Measurements from ENCODE around the gene POU3F3.

- TF ChIP-seq CTCF (IDR thresholded peaks at IDR 0.05) (no peak), POLR2AphosphoS5 (IDR thresholded peaks at IDR 0.05; ENCODE audit: low read depth, low read length) (no peak), REST (IDR thresholded peaks at IDR 0.05; ENCODE audit: insufficient read depth in 1 of 2, low read depth in 2 of 2, low read length in 1 of 2) (no peak)
Observed at GRCh38 chr2:104812286-104812685, 41.6 kb upstream of the POU3F3 start.

Measured in Panc1 (cell line).